Endodermal cell (in vitro differentiated cells): ENCODE measurements around the gene OR7A5. TPM values are rescaled to one million over a fixed set of nuclear protein-coding genes. Genes with fewer than 3 reads are reported as not detected.

Experiments used
- DNase-seq: peaks from one replicate; pipeline ENCODE4 v3.0.0-alpha.2; 2017
- H3K27ac ChIP-seq: 2 replicates; pipeline ENCODE4 v1.5.1; 2013; ENCODE audit warnings: mild to moderate bottlenecking, low read depth, low read length, moderate library complexity
- H3K27me3 ChIP-seq: 2 replicates; pipeline ENCODE4 v1.6.1; 2013; ENCODE audit warnings: mild to moderate bottlenecking, low read length, moderate library complexity; ENCODE audit not compliant: insufficient read depth, control insufficient read depth, poor library complexity, severe bottlenecking
- H3K36me3 ChIP-seq: 2 replicates; pipeline ENCODE4 v1.7.0; 2013; ENCODE audit warnings: mild to moderate bottlenecking, low read length, moderate library complexity; ENCODE audit not compliant: control insufficient read depth, insufficient read depth
- H3K4me1 ChIP-seq: one replicate; pipeline ENCODE4 v1.7.0; 2013; ENCODE audit warnings: low read length; ENCODE audit not compliant: control insufficient read depth, insufficient read depth
- H3K4me3 ChIP-seq: 2 replicates; pipeline ENCODE4 v1.5.1; 2013; ENCODE audit warnings: mild to moderate bottlenecking, low read length, moderate library complexity
- H3K9ac ChIP-seq: 2 replicates; pipeline ENCODE4 v1.6.1; 2013; ENCODE audit warnings: mild to moderate bottlenecking, low read length, moderate library complexity; ENCODE audit not compliant: poor library complexity, severe bottlenecking; ENCODE audit errors: extremely low read depth
- H3K9me3 ChIP-seq: 2 replicates; pipeline ENCODE4 v1.6.1; 2013; ENCODE audit warnings: mild to moderate bottlenecking, low read length, moderate library complexity; ENCODE audit not compliant: control insufficient read depth
- H3K27ac Mint-ChIP-seq: 2 replicates; pipeline ENCODE4 v1.8.0; 2020; ENCODE audit warnings: mixed read lengths
- H3K27me3 Mint-ChIP-seq: 2 replicates; pipeline ENCODE4 v1.8.0; 2021; ENCODE audit warnings: mild to moderate bottlenecking, mixed read lengths; ENCODE audit not compliant: insufficient read depth
- H3K36me3 Mint-ChIP-seq: 2 replicates; pipeline ENCODE4 v1.8.0; 2020; ENCODE audit warnings: low read depth, mixed read lengths
- H3K4me1 Mint-ChIP-seq: 2 replicates; pipeline ENCODE4 v1.8.0; 2020; ENCODE audit warnings: mixed read lengths
- H3K4me3 Mint-ChIP-seq: 2 replicates; pipeline ENCODE4 v1.8.0; 2020; ENCODE audit warnings: mild to moderate bottlenecking, moderate library complexity, mixed read lengths
- H3K9me3 Mint-ChIP-seq: 2 replicates; pipeline ENCODE4 v1.8.0; 2020; ENCODE audit warnings: mild to moderate bottlenecking, mixed read lengths
- CTCF ChIP-seq: fragments of 200-600 bp; sonication (generic); conservative IDR thresholded peaks from 2 replicates; pipeline ENCODE4 v1.5.0; 2021; ENCODE audit warnings: antibody characterized with exemption, mild to moderate bottlenecking
- WGBS, 2 experiments: methylation state at CpG; one replicate each; pipeline versions ENCODE4 v1.1.5 to v1.1.7; 2013; ENCODE audit warnings: missing lambda C conversion rate in 2 of 2, mixed read lengths in 1 of 2; ENCODE audit not compliant: insufficient coverage in 1 of 2, insufficient read length in 1 of 2; 5-methylcytosine and 5-hydroxymethylcytosine counted together
- total RNA-seq, 2 donors: library from RNA; stranded (reverse); fragmentation: NEBNext Ultra II Directional in 1 of 2; extraction: Animal tissue kit (Norgen Biotek cat#: 25700) in 1 of 2; gene quantifications; 2 replicates in 1 of 2; 3 replicates in 1 of 2; pipeline ENCODE4 v1.2.1, GENCODE V29; 2021

Gene OR7A5
- total RNA-seq, 2 donors from 2014 or later: not detected

GRCh38 chr19:14817052-14817451 lies 17.9 kb downstream of the OR7A5 start:
- Mint-ChIP-seq H3K36me3 (no peaks in the 10 kb centered on the region), H3K27me3 (no peaks in the 10 kb centered on the region), H3K4me3 (no peak overlapping the region), H3K4me1 (no peaks in the 10 kb centered on the region), H3K9me3 (peaks cover 86% of the 10 kb centered on the region), H3K27ac (no peak overlapping the region)
- no peak for DNase-seq
- no peak for TF ChIP-seq CTCF
- H3K4me1 ChIP-seq: no peaks in the 10 kb centered on the region
- WGBS, 2 experiments: 13 to 52% methylated on average over 2 to 3 of the region's 3 CpGs
- H3K9ac ChIP-seq: no peak overlapping the region
- H3K36me3 ChIP-seq: no peaks in the 10 kb centered on the region
- no peak overlapping the region for H3K27ac ChIP-seq
- H3K9me3 ChIP-seq: peaks cover 48% of the 10 kb centered on the region
- H3K27me3 ChIP-seq: no peaks in the 10 kb centered on the region
- H3K4me3 ChIP-seq: no peak overlapping the region

- TF ChIP-seq CTCF: no peak
- Histone ChIP-seq H3K27ac (no peak overlapping the region), H3K9me3 (peaks cover 46% of the 10 kb centered on the region), H3K4me1 (no peaks in the 10 kb centered on the region), H3K36me3 (no peaks in the 10 kb centered on the region), H3K27me3 (no peaks in the 10 kb centered on the region), H3K9ac (no peak overlapping the region), H3K4me3 (no peak overlapping the region)
- no peaks in the 10 kb centered on the region for H3K4me1 Mint-ChIP-seq
- peaks cover 83% of the 10 kb centered on the region for H3K9me3 Mint-ChIP-seq
- H3K27ac Mint-ChIP-seq: no peak overlapping the region
- H3K36me3 Mint-ChIP-seq: no peaks in the 10 kb centered on the region
- H3K27me3 Mint-ChIP-seq: no peaks in the 10 kb centered on the region
- WGBS, 2 experiments: 60% methylated on average over 2 of the region's 2 CpGs; no CpG with 5 or more reads in 1 of the 2 experiments
- no peak overlapping the region for H3K4me3 Mint-ChIP-seq
- no peak for DNase-seq
These were observed 19.9 kb downstream of the OR7A5 start for GRCh38 chr19:14814982-14815652.

- Mint-ChIP-seq H3K27me3 (peaks cover 1% of the 10 kb centered on the region), H3K4me1 (no peaks in the 10 kb centered on the region), H3K4me3 (no peak overlapping the region), H3K9me3 (peaks cover 82% of the 10 kb centered on the region), H3K36me3 (no peaks in the 10 kb centered on the region), H3K27ac (no peak overlapping the region)
- no peak for TF ChIP-seq CTCF
- H3K9ac ChIP-seq: no peak overlapping the region
- no peaks in the 10 kb centered on the region for H3K27me3 ChIP-seq
- H3K36me3 ChIP-seq: no peaks in the 10 kb centered on the region
- 72 to 80% methylated on average over 7 to 9 of the region's 9 CpGs for WGBS, 2 experiments
- DNase-seq: no peak
- H3K9me3 ChIP-seq: peaks cover 64% of the 10 kb centered on the region
- no peaks in the 10 kb centered on the region for H3K4me1 ChIP-seq
- no peak overlapping the region for H3K4me3 ChIP-seq
- H3K27ac ChIP-seq: no peak overlapping the region
These were observed 25.5 kb downstream of the OR7A5 start for GRCh38 chr19:14809272-14810057.
